Omental fat pad (tissue), 4 donors: ENCODE data around the gene DRC7. TPM values are rescaled to one million over a fixed set of nuclear protein-coding genes. Genes with fewer than 3 reads are reported as not detected.
"Not testable (repeated sequence)": the region's sequence is repeated elsewhere in the genome, so short reads cannot be mapped to it uniquely, and the experiment has no call there.

Experiments used
- ATAC-seq: fragments of 150-250 bp; one replicate; pipeline ENCODE4 v1.9.1; 2016; ENCODE audit warnings: mild to moderate bottlenecking, moderate library complexity; ENCODE audit not compliant: low FRiP score
- DNase-seq: peaks from one replicate; pipeline ENCODE4 v3.0.0-alpha.2; 2019; ENCODE audit warnings: low spot score
- CTCF ChIP-seq, 3 donors: fragments of 450-650 bp; IDR thresholded peaks; one replicate each; pipeline ENCODE4 v1.5.1; 2016 to 2017; ENCODE audit warnings: antibody characterized with exemption in 3 of 3, mild to moderate bottlenecking in 3 of 3, moderate library complexity in 2 of 3
- total RNA-seq, 4 donors: library from RNA; depleted of rRNA; stranded (reverse); fragments of >200 nt; gene quantifications; one replicate each; pipeline ENCODE4 v1.1.0, GENCODE V29; 2016

The DRC7 gene
- total RNA-seq, 4 donors from 2014 or later, result 0.65 TPM; not detected in 3

DNA sequence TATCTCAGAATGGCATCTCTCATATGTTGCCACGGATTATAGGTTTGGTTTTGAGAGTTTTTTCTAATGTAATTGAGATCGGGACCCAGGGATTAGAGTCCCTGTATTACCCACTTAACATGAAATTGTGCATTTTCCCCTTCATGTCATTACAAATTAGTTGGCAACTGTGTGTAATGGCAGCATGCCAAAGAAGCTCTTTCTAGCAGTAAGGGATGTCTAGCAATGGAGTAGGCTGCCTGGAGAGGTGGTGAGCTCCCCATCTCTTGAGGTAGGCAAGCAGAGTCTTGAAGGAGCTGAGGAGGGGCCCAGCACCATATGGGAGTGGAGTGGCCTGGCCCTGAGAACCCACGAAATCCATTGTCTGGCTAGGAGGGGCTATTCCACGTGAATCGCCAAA lies 30.9 kb downstream of the DRC7 start:
- DNase-seq, result no peak
- no peak for TF ChIP-seq CTCF (IDR thresholded peaks at IDR 0.05)

DNA sequence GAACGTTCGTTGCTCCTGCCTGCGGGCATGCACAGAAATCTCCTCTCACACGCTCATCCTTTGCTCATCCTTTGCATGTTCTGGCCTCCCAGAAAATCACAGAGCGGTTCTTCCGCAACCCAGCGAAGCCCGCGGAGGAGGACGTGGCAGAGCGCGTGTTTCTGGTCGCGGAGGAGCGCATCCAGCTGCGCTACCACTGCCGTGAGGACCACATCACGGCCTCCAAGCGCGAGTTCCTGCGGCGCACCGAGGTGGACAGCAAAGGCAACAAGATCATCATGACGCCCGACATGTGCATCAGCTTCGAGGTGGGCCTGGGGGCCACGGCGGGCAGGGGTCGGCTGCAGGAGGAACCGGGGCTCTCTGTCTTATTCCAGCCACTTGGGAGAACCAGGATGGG lies 31.4 kb downstream of the DRC7 start:
- no peak for TF ChIP-seq CTCF (IDR thresholded peaks at IDR 0.05)
- ATAC-seq (no peak), DNase-seq (no peak)

More for the DNA sequence above, 30.9 kb downstream of the DRC7 start:
- no peak for ATAC-seq

GRCh38 chr16:57726433-57726947 lies 31.9 kb downstream of the DRC7 start:
- ATAC-seq (no peak), DNase-seq (no peak)
- no peak for TF ChIP-seq CTCF (IDR thresholded peaks at IDR 0.05)

GRCh38 chr16:57727610-57728009 lies 33.0 kb downstream of the DRC7 start:
- no peak for DNase-seq
- ATAC-seq, result no peak
- TF ChIP-seq CTCF (IDR thresholded peaks at IDR 0.05), result no peak

GRCh38 chr16:57728336-57729181 lies 34.0 kb downstream of the DRC7 start:
- no peak for TF ChIP-seq CTCF (IDR thresholded peaks at IDR 0.05)
- ATAC-seq (no peak), DNase-seq (no peak)

- ATAC-seq, result no peak
- TF ChIP-seq CTCF (IDR thresholded peaks at IDR 0.05), result no peak
- no peak for DNase-seq
Measured at GRCh38 chr16:57729182-57729484, 34.5 kb downstream of the DRC7 start.

GRCh38 chr16:57729852-57730251 lies 35.2 kb downstream of the DRC7 start:
- not testable (repeated sequence) for DNase-seq, ATAC-seq
